ENCODE measurements around the gene TGM6.

The TGM6 gene

GRCh38 chr20:2455771-2456497 is 75.2 kb downstream of the TGM6 start:
- no peak for DNase-seq (ENCODE audit: low read depth)

- DNase-seq (ENCODE audit: low read depth), result no peak
Observed at GRCh38 chr20:2458919-2459499, 78.3 kb downstream of the TGM6 start.

- DNase-seq (ENCODE audit: low read depth), result no peak
Observed at GRCh38 chr20:2459981-2460751, 79.5 kb downstream of the TGM6 start.

- no peak for DNase-seq (ENCODE audit: low read depth)
Observed at GRCh38 chr20:2460752-2461424, 80.2 kb downstream of the TGM6 start.

DNA sequence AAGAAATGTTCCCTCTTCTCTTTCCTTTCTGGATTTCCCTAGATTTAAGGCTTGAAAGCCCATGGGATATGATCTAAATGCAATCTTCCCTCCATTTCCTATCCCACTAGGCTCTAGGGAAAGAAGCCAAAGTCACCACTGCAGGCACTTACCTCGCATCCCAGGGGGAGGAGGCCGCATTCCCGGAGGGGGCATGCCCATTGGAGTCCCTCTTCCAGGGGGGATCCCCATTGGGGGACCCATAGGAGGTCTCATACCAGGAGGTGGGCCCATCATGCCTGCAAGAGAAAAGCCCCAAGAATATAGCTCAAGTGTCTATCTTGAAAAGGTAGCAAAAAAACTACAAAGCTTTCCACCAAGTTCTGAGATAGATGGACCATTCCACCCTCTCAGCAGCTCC is 81.8 kb downstream of the TGM6 start:
- DNase-seq (ENCODE audit: low read depth), result no peak

DNA sequence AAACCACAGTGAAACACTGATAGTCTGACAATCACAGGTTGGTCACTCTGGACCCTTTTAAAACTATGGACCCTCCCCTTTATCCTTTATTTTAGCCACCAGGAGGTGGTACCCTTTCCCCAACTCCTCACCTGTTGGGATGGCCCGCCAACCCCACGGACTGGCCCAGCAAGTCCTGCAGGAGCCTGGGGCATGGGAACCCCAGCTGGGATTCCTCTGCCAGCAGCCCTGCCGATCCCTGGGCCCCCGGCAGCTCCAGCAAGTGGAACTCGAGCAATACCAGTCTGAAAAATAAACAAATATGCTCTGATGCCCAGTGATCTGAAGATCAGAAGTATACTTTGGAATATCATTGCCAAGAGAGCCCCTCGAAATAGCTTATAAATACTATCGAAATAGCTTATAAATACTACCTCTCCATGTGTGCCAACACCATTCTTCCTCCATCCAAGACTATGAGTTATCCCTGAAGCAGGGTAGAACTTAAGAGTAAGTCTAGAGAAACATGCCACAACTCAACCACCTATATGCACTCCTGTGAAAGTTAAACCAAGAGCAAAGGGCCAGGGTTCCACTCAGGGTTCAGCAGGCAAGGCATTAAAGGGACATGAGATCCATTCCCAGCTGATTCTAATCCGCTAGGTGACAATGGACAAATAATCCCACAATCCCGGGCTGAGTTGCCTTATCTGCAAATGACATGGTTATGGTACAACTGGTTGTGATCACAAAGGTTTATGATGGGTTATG is 83.1 kb downstream of the TGM6 start:
- no peak for DNase-seq (ENCODE audit: low read depth)

- no peak for DNase-seq (ENCODE audit: low read depth)
Observed at GRCh38 chr20:2465100-2465499, 84.4 kb downstream of the TGM6 start.

DNA sequence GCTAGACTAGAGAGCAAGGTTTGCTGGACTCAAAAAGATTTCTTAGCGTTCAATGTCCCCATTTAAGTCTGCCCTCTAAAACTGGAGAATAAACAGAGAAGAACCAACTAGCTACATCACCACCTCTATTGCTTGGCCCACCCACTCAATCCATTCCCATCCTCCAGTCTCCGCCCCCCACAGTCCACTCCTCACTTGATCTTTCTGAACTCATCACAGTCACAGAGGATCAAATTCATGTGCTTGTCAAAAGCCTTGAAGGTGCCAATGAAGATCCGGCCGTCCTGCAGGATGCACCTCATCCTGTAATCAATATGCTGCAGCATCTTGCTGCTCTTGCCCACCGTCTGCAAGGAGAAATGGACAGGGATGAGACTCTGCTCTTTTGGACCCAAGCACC is 86.7 kb downstream of the TGM6 start:
- no peak for DNase-seq (ENCODE audit: low read depth)

DNA sequence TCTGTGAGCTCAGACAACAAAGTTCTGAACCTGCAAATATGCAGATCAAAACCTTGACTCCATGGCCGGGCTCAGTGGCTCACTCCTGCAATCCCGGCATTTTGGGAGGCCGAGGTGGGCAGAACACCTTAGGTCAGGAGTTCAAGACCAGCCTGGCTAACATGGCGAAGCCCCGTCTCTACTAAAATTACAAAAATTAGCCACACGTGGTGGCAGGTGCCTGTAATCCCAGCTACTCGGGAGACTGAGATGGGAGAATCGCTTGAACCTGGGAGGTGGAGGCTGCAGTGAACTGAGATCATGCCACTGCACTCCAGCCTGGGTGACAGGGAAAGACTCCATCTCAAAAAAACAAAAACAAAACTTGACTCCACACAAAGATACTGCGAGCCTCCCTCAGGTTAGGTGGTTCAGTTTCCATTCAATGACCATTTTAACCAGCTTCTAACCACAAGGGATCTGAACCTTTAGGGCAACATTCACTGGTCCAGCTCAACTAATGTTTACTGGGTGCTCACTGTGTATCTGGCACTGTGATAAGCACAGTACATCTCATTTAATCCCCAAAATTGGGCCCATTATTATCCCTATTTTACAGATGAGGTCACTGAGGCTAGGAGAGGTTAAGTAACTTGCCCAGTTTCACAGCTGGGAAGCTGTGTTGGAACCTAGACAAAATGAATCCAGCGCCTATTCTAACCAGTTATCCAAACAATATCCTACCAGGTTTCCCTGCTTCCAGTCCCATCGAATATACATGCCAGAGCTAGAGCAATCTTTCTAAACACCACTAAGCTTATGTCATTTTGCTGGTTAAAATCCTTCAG is 88.1 kb downstream of the TGM6 start:
- DNase-seq (ENCODE audit: low read depth), result no peak

DNA sequence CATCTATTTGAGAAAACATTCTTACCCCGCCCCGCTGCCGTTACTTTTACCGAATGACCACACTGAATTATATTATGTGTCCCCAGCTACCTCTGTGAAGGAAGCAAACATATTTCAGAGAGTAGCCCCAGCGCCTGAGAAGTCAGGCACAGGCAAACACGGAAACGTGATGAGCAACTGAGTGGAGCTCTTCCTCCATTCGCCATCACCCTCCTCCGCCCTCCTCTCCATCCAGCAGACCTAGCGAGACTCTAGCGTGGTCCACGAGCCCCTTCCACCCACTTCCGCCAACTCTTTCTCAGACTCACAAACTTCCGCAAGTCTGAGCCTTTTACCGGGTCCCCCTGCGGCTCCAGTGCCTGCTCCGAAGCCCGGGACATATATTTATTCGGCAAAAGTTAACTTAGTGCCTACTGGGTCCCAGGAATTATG is 89.3 kb downstream of the TGM6 start:
- no peak for DNase-seq (ENCODE audit: low read depth)

- peak; percentile 99 for DNase-seq (ENCODE audit: low read depth)
Observed at GRCh38 chr20:2470423-2471193, 89.9 kb downstream of the TGM6 start, which contains the start of gene SNRPB. TSS of gene SNRPB (minus strand) at chr20:2470789. CDS start at chr20:2470690, 99 bp downstream.

- no peak for DNase-seq (ENCODE audit: low read depth)
Observed at GRCh38 chr20:2473516-2473915, 92.8 kb downstream of the TGM6 start.

DNA sequence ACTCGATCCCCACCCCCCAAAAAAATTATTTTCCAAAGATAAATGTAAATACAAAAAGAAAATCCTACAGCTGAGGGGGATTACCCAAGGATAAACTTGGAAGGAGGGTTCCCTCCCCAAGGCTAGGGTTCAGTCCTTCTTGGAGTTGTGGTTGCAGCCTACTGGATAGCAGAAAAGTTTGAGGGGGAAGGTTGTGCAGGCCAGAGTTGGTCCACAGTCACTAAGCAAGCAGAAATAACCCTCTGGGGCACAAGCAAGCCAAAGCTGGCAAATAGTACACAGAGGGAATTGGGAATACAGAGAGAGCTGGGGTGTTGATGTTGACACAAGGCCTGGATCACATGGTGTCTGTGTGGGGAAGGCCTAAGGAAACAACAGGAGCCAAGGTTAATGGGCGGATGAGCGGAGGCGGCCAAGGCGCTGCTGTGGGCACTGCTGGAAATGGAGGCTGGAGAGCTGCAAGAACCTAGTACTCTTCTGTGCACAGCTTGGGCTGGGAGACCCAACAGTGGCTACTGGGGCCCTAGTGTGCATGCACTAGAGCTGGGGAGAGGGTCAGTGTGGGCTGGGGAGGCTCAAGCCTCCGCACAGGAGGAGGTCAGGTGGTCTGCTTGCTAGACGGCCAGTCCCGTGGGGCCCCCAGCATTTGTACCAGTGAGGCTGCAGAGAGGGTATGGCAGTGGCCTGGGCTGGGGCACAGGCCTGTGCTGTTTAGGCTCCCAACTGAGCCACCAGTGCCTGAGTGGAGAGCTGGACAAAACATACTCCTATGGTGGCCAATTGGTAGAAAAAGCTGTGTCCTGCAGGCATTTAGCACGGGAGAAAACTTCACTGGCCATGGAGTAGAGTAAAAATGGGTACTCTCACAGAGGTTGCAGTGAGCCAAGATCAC is 95.4 kb downstream of the TGM6 start:
- no peak for DNase-seq (ENCODE audit: low read depth)

GRCh38 chr20:2476742-2477615 is 96.3 kb downstream of the TGM6 start:
- DNase-seq (ENCODE audit: low read depth), result no peak

GRCh38 chr20:2480381-2480780 is 99.7 kb downstream of the TGM6 start:
- no peak for DNase-seq (ENCODE audit: low read depth)
